ENCODE data around the gene LRRTM2.
"Not testable (repeated sequence)": the region's sequence is repeated elsewhere in the genome, so short reads cannot be mapped to it uniquely, and the experiment has no call there.

The LRRTM2 gene, protein sequence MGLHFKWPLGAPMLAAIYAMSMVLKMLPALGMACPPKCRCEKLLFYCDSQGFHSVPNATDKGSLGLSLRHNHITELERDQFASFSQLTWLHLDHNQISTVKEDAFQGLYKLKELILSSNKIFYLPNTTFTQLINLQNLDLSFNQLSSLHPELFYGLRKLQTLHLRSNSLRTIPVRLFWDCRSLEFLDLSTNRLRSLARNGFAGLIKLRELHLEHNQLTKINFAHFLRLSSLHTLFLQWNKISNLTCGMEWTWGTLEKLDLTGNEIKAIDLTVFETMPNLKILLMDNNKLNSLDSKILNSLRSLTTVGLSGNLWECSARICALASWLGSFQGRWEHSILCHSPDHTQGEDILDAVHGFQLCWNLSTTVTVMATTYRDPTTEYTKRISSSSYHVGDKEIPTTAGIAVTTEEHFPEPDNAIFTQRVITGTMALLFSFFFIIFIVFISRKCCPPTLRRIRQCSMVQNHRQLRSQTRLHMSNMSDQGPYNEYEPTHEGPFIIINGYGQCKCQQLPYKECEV

DNA sequence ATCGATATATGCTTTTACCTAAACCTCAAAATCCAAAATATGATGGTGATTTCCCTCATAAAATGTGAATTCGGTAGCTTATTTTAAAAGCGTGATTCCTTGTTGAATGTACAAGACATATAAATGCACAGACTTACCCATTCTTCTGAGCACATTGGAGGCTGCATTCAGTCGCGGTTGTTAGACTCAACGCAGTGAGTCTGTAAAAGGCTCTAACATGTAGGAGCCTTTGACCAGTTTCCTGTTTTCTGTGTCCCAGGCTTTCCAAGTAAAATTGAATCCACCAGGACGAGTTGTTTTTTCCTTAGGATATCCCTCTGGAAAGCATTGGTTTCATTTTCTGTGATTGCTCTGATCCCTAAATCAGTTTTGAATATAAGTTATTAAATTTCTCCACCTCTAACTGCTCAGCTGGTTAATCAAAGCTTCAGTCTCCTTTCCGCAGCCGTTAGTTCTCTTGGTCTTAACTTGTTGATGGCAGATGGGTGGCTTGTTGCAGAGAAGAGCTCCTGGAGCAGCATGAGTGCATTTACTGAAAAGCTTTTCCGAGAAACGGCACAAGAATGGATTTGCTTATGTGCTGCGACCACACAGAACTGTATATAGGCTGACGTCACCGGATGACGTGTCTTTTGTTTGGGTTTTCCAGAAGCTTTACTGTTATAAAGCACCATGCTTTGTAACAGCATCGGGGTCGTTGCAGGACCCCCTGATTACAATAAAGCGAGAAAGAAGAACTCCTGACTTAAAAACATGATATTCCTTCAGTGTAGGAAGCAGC lies at the start of gene LRRTM2:
TSS of gene LRRTM2 (minus strand) at position 565 of the 781 bp plus-strand sequence. CDS start at position 141, 424 bp downstream.
- in situ Hi-C loops (cut with HindIII; ENCODE audit: low sequenced_read_pairs): no loop called here
- TF ChIP-seq, protein P1, sequence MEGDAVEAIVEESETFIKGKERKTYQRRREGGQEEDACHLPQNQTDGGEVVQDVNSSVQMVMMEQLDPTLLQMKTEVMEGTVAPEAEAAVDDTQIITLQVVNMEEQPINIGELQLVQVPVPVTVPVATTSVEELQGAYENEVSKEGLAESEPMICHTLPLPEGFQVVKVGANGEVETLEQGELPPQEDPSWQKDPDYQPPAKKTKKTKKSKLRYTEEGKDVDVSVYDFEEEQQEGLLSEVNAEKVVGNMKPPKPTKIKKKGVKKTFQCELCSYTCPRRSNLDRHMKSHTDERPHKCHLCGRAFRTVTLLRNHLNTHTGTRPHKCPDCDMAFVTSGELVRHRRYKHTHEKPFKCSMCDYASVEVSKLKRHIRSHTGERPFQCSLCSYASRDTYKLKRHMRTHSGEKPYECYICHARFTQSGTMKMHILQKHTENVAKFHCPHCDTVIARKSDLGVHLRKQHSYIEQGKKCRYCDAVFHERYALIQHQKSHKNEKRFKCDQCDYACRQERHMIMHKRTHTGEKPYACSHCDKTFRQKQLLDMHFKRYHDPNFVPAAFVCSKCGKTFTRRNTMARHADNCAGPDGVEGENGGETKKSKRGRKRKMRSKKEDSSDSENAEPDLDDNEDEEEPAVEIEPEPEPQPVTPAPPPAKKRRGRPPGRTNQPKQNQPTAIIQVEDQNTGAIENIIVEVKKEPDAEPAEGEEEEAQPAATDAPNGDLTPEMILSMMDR (IDR thresholded peaks at IDR 0.05; ENCODE audit: low read depth, low read length): no peak
- DNase-seq (ENCODE audit: low read depth, low spot score): peak; percentile 92
- H3K4me3 ChIP-seq (ENCODE audit: low read depth, low read length): peak within 1 kb of the TSS; percentile 39

DNA sequence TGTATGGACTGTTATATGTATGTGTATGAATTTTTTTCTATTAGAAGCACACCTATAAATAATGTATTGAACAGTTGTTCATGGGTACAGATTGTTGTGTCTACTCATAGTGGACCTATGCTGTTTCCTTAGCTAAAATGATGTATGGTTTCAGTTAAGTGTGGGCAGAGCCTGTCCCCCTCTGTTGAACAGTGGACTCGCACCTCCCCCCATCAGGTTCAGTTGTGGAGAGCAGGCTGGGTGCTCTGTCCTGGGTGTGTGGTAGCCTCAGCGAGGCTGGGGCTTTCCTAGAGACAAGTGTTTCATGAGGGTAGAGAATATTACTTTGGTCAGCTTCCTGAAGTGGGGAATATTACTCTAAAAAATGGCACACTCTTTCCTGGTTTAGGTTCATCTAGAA lies 47.4 kb upstream of the LRRTM2 start:
- DNase-seq (ENCODE audit: low read depth, low spot score): no peak
- TF ChIP-seq, protein P1 (IDR thresholded peaks at IDR 0.05; ENCODE audit: low read depth, low read length): peak; percentile 8
- H3K4me3 ChIP-seq (ENCODE audit: low read depth, low read length): no peak overlapping the region
- in situ Hi-C loops (cut with HindIII; ENCODE audit: low sequenced_read_pairs): no loop called here

DNA sequence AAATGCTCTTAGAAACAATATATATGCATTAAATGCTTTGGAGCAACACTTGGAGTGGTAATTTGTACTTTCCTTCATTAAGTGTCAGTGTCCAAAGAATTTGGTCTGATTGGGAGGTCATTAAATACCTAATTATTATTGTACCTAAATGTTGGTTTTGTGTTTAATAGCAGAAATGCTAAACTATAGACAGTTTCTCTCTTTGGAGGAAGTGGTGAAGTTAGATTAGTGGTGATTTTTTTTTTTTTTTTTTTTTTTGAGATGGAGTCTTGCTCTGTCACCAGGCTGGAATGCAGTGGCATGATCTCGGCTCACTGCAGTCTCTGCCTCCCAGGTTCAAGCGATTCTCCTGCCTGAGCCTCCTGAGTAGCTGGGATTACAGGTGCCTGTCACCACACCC lies 46.2 kb upstream of the LRRTM2 start:
- in situ Hi-C loops (cut with HindIII; ENCODE audit: low sequenced_read_pairs); DNase-seq (ENCODE audit: low read depth, low spot score); H3K4me3 ChIP-seq (ENCODE audit: low read depth, low read length): not testable (repeated sequence)

DNA sequence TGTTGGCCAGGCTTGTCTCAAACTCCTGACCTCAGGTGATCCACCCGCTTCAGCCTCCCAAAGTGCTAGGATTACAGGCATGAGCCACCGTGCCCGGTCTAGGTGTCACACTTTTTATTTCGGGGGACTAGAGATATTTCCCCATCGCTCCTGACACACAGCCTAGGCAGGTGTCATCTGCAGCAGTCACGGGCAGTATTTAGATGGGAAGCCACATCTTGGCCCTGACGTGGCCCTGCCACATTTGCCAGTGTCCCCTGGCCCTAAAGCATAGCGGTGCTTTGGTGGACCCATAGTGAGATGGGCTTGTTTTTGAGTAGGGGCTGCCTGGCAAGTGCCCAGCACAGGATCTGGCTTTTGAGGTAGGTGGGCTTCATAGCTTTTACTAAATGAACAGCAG lies 45.0 kb upstream of the LRRTM2 start:
- no peak for DNase-seq (ENCODE audit: low read depth, low spot score)
- no peak overlapping the region for H3K4me3 ChIP-seq (ENCODE audit: low read depth, low read length)
- in situ Hi-C loops (cut with HindIII; ENCODE audit: low sequenced_read_pairs): no loop called here
- TF ChIP-seq, protein P1 (IDR thresholded peaks at IDR 0.05; ENCODE audit: low read depth, low read length): no peak

DNA sequence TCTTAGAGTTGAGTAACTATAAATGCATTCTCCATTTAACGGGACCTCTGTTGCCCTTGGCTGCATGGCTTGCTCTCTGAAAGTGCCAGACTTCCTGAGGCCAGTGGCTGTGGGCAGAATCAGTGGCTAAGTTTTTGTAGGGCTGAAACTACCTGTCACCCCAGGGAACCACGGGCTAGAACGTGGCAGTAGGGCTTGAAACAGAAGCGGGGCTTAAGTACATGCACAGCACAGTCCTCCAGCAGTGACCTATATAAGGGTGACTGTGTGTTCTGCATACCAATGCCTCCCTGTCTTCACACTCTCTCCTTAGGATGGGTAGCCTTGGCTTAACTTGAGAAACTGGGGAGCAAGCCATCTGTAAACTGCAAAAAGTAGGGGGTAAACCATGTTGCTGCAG lies 43.6 kb upstream of the LRRTM2 start:
- in situ Hi-C loops (cut with HindIII; ENCODE audit: low sequenced_read_pairs): no loop called here
- no peak overlapping the region for H3K4me3 ChIP-seq (ENCODE audit: low read depth, low read length)
- TF ChIP-seq, protein P1 (IDR thresholded peaks at IDR 0.05; ENCODE audit: low read depth, low read length): no peak
- no peak for DNase-seq (ENCODE audit: low read depth, low spot score)

DNA sequence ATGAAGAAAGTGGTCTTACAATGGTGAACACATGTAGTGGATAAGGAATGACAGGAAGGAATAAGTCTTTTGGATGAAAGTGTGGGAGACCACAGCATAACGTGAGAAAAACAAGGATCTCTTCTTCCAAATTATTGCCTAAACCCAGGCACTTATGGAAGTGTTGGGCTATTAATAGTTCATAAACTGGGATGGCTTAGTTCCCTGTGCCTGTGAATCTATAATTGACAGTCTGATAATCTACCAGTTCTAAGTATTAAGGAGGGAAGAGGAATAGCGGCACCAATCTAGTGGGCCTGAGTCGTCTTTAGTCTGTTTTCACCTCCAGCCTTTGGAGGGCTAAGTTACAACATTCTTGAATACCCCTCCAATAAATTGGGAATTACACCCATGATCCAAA lies 39.2 kb upstream of the LRRTM2 start:
- DNase-seq (ENCODE audit: low read depth, low spot score): no peak
- TF ChIP-seq, protein P1 (IDR thresholded peaks at IDR 0.05; ENCODE audit: low read depth, low read length): no peak
- in situ Hi-C loops (cut with HindIII; ENCODE audit: low sequenced_read_pairs): no loop called here
- H3K4me3 ChIP-seq (ENCODE audit: low read depth, low read length): no peak overlapping the region

DNA sequence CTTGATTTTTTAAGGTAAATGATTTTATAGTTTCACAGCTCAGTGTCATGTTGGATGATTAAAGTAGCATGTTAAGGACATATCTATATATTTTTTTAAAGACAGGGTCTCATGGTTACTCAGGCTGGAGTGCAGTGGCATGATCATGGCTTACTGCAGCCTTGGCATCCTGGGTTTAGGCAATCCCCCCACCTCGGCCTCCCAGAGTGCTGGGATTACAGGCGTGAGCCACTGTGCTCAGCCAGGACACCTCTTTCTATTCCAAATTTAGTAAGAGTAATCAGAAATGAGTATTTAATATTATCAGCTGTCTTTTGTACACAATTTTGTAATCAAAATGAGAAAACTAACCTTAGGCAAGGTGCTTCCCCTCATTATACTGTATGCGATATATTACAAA lies 38.6 kb upstream of the LRRTM2 start:
- no peak overlapping the region for H3K4me3 ChIP-seq (ENCODE audit: low read depth, low read length)
- TF ChIP-seq, protein P1 (IDR thresholded peaks at IDR 0.05; ENCODE audit: low read depth, low read length): no peak
- in situ Hi-C loops (cut with HindIII; ENCODE audit: low sequenced_read_pairs): no loop called here
- no peak for DNase-seq (ENCODE audit: low read depth, low spot score)
